CD1c-positive myeloid dendritic cell (primary cell): ENCODE data around the gene NUP214.
"Not testable (repeated sequence)": the region's sequence is repeated elsewhere in the genome, so short reads cannot be mapped to it uniquely, and the experiment has no call there.

Source experiments
- DNase-seq: peaks from one replicate; pipeline ENCODE4 v3.0.0-alpha.2; 2016; ENCODE audit errors: extremely low spot score

Gene NUP214

GRCh38 chr9:131096269-131097125 lies 28.9 kb upstream of the NUP214 start, which contains the start of gene AIF1L:
Gene AIF1L (plus strand): TSS chr9:131096531. CDS start chr9:131096630, 99 bp downstream.
- no peak for DNase-seq

GRCh38 chr9:131097126-131097947 lies 28.0 kb upstream of the NUP214 start:
- DNase-seq: no peak

- DNase-seq: no peak
Measured at GRCh38 chr9:131097948-131098278, 27.5 kb upstream of the NUP214 start.

GRCh38 chr9:131098391-131099101 lies 26.8 kb upstream of the NUP214 start:
- no peak for DNase-seq

GRCh38 chr9:131099102-131099606 lies 26.2 kb upstream of the NUP214 start:
- DNase-seq: no peak

- not testable (repeated sequence) for DNase-seq
Measured at GRCh38 chr9:131099845-131100244, 25.5 kb upstream of the NUP214 start.

- DNase-seq: no peak
Measured at GRCh38 chr9:131100445-131100844, 24.9 kb upstream of the NUP214 start.

- DNase-seq: no peak
Measured at GRCh38 chr9:131101207-131101964, 24.0 kb upstream of the NUP214 start.

GRCh38 chr9:131103024-131103423 lies 22.4 kb upstream of the NUP214 start:
- DNase-seq: no peak

GRCh38 chr9:131103535-131103934 lies 21.9 kb upstream of the NUP214 start:
- no peak for DNase-seq

GRCh38 chr9:131104016-131104740 lies 21.2 kb upstream of the NUP214 start:
- DNase-seq: no peak

GRCh38 chr9:131105952-131106351 lies 19.4 kb upstream of the NUP214 start:
- DNase-seq: no peak

GRCh38 chr9:131107760-131108159 lies 17.6 kb upstream of the NUP214 start:
- no peak for DNase-seq

- no peak for DNase-seq
Measured at GRCh38 chr9:131111186-131111853, 14.1 kb upstream of the NUP214 start.

- DNase-seq: no peak
Measured at GRCh38 chr9:131111854-131112311, 13.5 kb upstream of the NUP214 start.

- no peak for DNase-seq
Measured at GRCh38 chr9:131112374-131113154, 12.8 kb upstream of the NUP214 start.

GRCh38 chr9:131113655-131114054 lies 11.7 kb upstream of the NUP214 start:
- DNase-seq: no peak

GRCh38 chr9:131114084-131114535 lies 11.3 kb upstream of the NUP214 start:
- DNase-seq: no peak

- DNase-seq: not testable (repeated sequence)
Measured at GRCh38 chr9:131115360-131115742, 10.0 kb upstream of the NUP214 start.
